Upper lobe of left lung (tissue), 4 donors: ENCODE data around the gene MRC2.

Experiments
- CTCF ChIP-seq, 6 experiments: fragments of 450-650 bp in 4 of 6; fragments of 200-600 bp in 2 of 6; sonication (generic) in 2 of 6; IDR thresholded peaks; one replicate each; pipeline ENCODE4 v1.5.1; 2016 to 2019; ENCODE audit warnings: antibody characterized with exemption in 6 of 6
- EP300 ChIP-seq, 4 donors: sonication (generic); formaldehyde crosslinking; IDR thresholded peaks; one replicate each; pipeline ENCODE4 v1.5.1; 2017; ENCODE audit warnings: antibody characterized with exemption in 4 of 4, control low read depth in 2 of 4
- POLR2A ChIP-seq, 4 donors: fragments of 450-650 bp; IDR thresholded peaks; one replicate each; pipeline ENCODE4 v1.5.1; 2016 to 2017; ENCODE audit warnings: antibody characterized with exemption in 4 of 4, mild to moderate bottlenecking in 2 of 4
- POLR2AphosphoS5 ChIP-seq, 2 donors: sonication (generic); formaldehyde crosslinking; IDR thresholded peaks; one replicate each; pipeline ENCODE4 v1.5.1; 2017; ENCODE audit warnings: antibody characterized with exemption in 2 of 2

- TF ChIP-seq CTCF (IDR thresholded peaks at IDR 0.05) (no peak), POLR2AphosphoS5 (IDR thresholded peaks at IDR 0.05) (no peak), EP300 (IDR thresholded peaks at IDR 0.05) (no peak), POLR2A (IDR thresholded peaks at IDR 0.05) (no peak)
Observed at GRCh38 chr17:62631936-62632924, 4.8 kb downstream of the MRC2 start.
